Measurements from ENCODE around the gene LGALS9.
"Not testable (repeated sequence)": the region's sequence is repeated elsewhere in the genome, so short reads cannot be mapped to it uniquely, and the experiment has no call there.

LGALS9 gene

DNA sequence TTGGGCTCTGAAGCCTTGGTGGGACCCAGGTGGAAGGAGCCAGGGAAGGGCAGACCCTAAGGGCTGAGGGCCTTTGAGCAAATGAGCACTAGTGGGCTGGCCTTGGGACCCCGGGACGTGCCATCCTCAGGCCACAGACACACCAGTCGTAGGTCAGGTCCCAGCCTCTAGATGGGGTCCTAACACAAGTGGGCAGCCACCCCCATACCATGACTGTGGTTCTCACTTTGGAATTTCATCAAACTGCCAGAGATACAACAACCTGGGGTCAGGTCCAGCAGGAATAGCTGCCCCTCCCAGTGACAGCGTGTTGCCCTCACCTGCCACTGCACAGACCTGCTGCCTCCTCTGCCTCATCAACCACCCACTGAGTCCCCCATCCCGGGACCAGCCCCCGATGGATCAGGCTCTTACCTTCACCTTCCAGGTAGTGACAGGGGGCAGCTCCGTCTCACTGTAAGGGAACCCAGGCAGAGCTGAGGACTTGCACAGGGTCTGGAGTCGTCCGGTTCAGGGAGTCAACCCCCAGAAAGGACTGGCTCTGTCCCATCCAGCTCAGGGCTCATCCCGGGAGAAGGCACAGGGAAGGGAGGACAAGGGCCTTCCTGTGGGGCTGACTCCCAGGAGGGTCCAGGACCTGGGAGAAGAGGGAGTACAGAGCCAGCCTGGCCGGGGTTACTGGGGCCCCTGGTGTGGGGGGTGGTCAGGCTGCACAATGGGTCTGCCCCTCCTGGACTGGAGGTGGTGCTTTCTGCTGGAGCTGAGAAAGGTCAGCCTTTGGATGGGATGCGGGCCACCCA is 40.0 kb downstream of the LGALS9 start:
- no peak for DNase-seq (ENCODE audit: extremely low read depth in 1 of 2, low read depth in 1 of 2)

DNA sequence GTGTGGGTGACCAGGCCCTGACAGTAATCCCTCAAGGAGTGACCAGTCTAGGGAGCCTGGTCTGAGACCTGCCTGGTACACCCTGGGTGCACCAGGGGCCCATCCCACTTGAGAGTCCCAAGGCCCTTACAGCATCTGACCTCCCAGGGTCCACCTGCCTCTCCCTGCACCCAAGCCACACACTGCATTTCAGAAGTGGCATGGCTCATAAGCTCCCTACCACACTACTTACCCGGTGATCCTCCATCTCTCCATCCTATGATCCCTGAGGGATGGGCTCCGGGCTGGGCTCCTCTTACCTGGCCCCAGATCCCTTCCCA is 40.6 kb downstream of the LGALS9 start:
- no peak for DNase-seq (ENCODE audit: extremely low read depth in 1 of 2, low read depth in 1 of 2)

DNA sequence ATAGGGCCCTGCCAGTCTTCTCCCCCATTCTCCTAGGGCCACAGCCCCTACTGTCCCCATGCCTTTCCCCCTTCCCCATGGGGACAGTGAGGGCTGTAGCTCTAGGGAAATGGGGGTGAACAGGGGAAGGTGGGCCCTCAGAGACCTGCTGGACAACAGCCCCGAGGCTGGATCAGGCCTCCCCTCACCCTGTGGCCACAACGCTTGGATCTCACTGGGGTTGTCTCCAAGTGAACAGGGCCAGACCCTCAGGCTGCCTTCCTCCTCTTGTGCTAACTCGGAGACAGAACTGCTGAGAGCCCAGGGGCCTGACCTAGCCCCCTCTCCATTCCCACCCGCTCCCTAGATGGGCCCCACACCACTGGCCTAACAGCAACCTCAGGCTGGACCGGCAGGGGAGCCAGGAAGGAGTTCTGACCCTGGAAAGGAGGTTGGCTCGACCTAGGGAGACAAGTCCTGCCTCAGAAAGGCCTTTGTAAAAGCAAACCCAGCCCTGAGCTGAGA is 41.0 kb downstream of the LGALS9 start:
- not testable (repeated sequence) for DNase-seq (ENCODE audit: extremely low read depth in 1 of 2, low read depth in 1 of 2)

DNA sequence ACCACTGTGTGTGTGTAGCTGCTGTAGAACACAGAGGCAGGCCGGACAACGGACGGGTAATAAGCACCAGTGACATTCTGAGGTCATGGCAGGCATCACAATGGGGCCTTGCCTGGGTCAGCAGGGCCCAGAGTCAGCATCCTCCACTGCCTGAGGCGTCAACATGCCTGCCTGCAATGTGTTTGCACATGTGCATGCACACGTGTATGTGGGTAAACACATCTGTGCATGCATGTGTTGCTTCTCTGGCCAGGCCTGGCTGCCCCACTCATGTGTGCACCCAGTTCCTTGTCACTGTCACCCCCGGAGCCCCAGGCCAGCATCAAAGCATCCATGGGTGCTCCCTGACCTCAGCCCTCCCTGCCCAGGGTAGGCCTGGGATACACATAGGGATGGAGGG is 43.3 kb downstream of the LGALS9 start:
- no peak for DNase-seq (ENCODE audit: extremely low read depth in 1 of 2, low read depth in 1 of 2)

DNA sequence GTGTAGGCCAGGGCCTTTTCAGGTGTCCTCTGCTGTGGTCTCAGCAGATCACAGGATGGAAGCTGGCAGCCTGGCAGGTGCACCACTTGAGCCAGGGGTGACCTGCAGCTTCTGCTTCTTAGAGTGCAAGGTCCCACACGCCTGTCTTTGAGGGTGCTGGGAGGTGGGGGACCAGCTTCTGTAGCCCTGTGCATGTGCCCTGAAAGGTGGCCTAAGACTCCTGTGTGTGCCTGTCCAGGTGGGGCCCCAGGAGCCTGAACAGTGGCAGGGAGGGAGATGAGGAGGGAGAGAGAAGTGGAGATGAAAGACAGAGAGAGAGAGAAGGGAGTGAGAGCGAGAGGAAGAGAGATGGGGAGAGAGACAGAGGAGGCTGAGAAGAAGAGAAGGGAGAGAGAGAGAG is 46.2 kb downstream of the LGALS9 start:
- DNase-seq (ENCODE audit: extremely low read depth in 1 of 2, low read depth in 1 of 2) = no peak

DNA sequence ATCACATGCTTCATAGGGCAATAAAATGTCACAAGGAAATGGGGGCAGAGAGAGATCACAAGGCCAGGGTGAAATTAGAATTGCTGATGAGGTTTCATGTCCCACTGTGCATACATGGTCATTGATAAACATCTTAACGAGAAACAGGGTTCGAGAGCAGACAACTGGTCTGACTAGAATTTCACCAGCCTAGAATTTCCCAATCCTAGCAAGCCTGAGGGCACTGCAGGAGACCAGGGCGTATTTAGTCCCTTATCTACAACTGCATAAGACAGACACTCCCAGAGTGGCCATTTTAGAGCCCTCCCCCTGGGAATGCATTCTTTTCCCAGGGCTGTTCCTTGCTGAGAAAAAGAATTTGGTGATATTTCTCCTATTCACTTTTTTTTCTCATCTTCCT is 55.3 kb downstream of the LGALS9 start:
- not testable (repeated sequence) for DNase-seq (ENCODE audit: extremely low read depth in 1 of 2, low read depth in 1 of 2)

DNA sequence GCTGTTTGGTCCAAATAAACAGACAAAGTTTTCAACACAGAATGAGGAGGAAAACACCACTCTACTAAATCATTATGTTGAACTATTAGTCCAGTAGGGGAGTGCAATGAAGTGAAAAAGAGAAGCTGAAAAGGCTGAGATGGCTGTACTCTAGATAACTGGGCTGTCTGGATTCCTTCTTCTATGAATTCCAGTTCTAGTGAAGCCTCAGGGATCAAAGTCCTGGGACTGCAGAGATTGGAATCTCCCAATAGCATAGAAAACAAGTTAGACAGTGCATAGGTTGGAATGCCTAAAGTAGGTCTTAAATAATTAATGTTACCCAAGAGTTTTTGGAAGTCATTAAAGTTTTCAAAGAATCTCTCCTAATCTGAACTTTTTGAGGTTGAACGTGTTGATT is 59.9 kb downstream of the LGALS9 start:
- no peak for DNase-seq (ENCODE audit: extremely low read depth in 1 of 2, low read depth in 1 of 2)

DNA sequence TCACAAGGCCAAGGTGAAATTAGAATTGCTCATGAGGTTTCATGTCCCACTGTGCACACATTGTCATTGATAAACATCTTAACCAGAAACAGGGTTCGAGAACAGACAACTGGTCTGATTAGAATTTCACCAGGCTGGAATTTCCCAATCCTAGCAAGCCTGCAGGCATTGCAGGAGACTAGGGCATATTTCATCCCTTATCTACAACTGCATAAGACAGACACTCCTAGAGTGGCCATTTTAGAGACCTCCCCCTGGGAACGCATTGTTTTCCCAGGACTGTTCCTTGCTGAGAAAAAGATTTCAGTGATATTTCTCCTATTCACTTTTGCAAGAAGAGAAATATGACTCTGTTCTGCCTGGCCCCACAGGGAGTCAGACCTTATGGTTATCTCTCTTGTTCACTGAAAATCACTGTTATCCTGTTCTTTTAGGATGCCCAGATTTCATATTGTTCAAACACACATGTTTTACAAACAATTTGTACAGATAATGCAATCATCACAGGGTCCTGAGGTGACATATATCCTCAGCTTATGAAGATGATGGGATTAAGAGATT is 64.3 kb downstream of the LGALS9 start:
- not testable (repeated sequence) for DNase-seq (ENCODE audit: extremely low read depth in 1 of 2, low read depth in 1 of 2)

All from stimulated activated CD8-positive, alpha-beta memory T cell treated with anti-CD3 and anti-CD28 coated beads, Interleukin-7, amount 100 ng/mL, for 48 hours (primary cell).